ENCODE measurements around the gene ARHGAP18.

ARHGAP18 gene

GRCh38 chr6:129707882-129708495 is 2.0 kb downstream of the ARHGAP18 start:
- Histone ChIP-seq H3K27me3 (ENCODE audit: insufficient read depth, low read depth, severe bottlenecking) (no peaks in the 10 kb centered on the region), H3K27ac (no peak overlapping the region), H3K4me3 (ENCODE audit: low read depth, low read length) (no peak overlapping the region), H3K9me3 (ENCODE audit: severe bottlenecking) (no peaks in the 10 kb centered on the region), H3K36me3 (no peaks in the 10 kb centered on the region)
- DNase-seq, result no peak
- no peak for TF ChIP-seq CTCF (IDR thresholded peaks at IDR 0.05; ENCODE audit: low read depth, low read length)

GRCh38 chr6:129707028-129707427 is 2.9 kb downstream of the ARHGAP18 start:
- Histone ChIP-seq H3K9me3 (ENCODE audit: severe bottlenecking) (no peaks in the 10 kb centered on the region), H3K36me3 (no peaks in the 10 kb centered on the region), H3K27me3 (ENCODE audit: insufficient read depth, low read depth, severe bottlenecking) (no peaks in the 10 kb centered on the region), H3K27ac (no peak overlapping the region), H3K4me3 (ENCODE audit: low read depth, low read length) (no peak overlapping the region)
- TF ChIP-seq CTCF (IDR thresholded peaks at IDR 0.05; ENCODE audit: low read depth, low read length), result no peak
- no peak for DNase-seq

GRCh38 chr6:129705212-129705611 is 4.8 kb downstream of the ARHGAP18 start:
- DNase-seq, result no peak
- H3K36me3 ChIP-seq, result no peaks in the 10 kb centered on the region
- no peak overlapping the region for H3K4me3 ChIP-seq (ENCODE audit: low read depth, low read length)
- H3K27ac ChIP-seq, result no peak overlapping the region
- H3K27me3 ChIP-seq (ENCODE audit: insufficient read depth, low read depth, severe bottlenecking), result no peaks in the 10 kb centered on the region
- no peaks in the 10 kb centered on the region for H3K9me3 ChIP-seq (ENCODE audit: severe bottlenecking)
- TF ChIP-seq CTCF (IDR thresholded peaks at IDR 0.05; ENCODE audit: low read depth, low read length), result no peak

- Histone ChIP-seq H3K9me3 (ENCODE audit: severe bottlenecking) (no peaks in the 10 kb centered on the region), H3K27ac (no peak overlapping the region), H3K36me3 (no peaks in the 10 kb centered on the region), H3K4me3 (ENCODE audit: low read depth, low read length) (no peak overlapping the region), H3K27me3 (ENCODE audit: insufficient read depth, low read depth, severe bottlenecking) (no peaks in the 10 kb centered on the region)
- DNase-seq, result no peak
- no peak for TF ChIP-seq CTCF (IDR thresholded peaks at IDR 0.05; ENCODE audit: low read depth, low read length)
Observed at GRCh38 chr6:129704708-129705107, 5.3 kb downstream of the ARHGAP18 start.

- Histone ChIP-seq H3K27ac (no peak overlapping the region), H3K4me3 (ENCODE audit: low read depth, low read length) (no peak overlapping the region), H3K9me3 (ENCODE audit: severe bottlenecking) (no peaks in the 10 kb centered on the region), H3K36me3 (no peaks in the 10 kb centered on the region), H3K27me3 (ENCODE audit: insufficient read depth, low read depth, severe bottlenecking) (no peaks in the 10 kb centered on the region)
- no peak for TF ChIP-seq CTCF (IDR thresholded peaks at IDR 0.05; ENCODE audit: low read depth, low read length)
- no peak for DNase-seq
Observed at GRCh38 chr6:129701721-129702455, 8.1 kb downstream of the ARHGAP18 start.

All from WERI-Rb-1 (cell line).